ENCODE measurements around the gene CRELD2. TPM values are rescaled to one million over a fixed set of nuclear protein-coding genes. Genes with fewer than 3 reads are reported as not detected.
A peak's percentile ranks its signal among the peaks of the same experiment; 100 is the strongest.

Gene CRELD2
- total RNA-seq, 4 donors from 2014 or later, result 50.3 to 244 (median 154) TPM

GRCh38 chr22:49887702-49888101 is 30.7 kb upstream of the CRELD2 start:
- Histone ChIP-seq H3K27me3 (no peaks in the 10 kb centered on the region), H3K4me1 (peaks cover 7 to 21% of the 10 kb centered on the region in 2 donors), H3K9me3 (no peaks in the 10 kb centered on the region), H3K27ac (no peak overlapping the region), H3K4me3 (replicated peaks in 1 of 3) (no peak overlapping the region), H3K36me3 (peaks cover 4 to 24% of the 10 kb centered on the region in 2 donors)
- WGBS, 2 donors, result 92 to 95% methylated on average over 9 of the region's 9 CpGs
- no peak for DNase-seq
- TF ChIP-seq CTCF (IDR thresholded peaks at IDR 0.05), result no peak
- TF ChIP-seq POLR2A (IDR thresholded peaks at IDR 0.05), result no peak
- intact Hi-C loops (cut with DNase I), result no loop called here

- TF ChIP-seq POLR2A (IDR thresholded peaks at IDR 0.05) (no peak), CTCF (IDR thresholded peaks at IDR 0.05) (no peak)
- WGBS, 2 donors, result 30 to 47% methylated on average over 5 of the region's 5 CpGs
- DNase-seq, result peak; percentile 44 to 48
- no peaks in the 10 kb centered on the region for H3K9me3 ChIP-seq
- H3K36me3 ChIP-seq, result peaks cover 4 to 22% of the 10 kb centered on the region in 2 donors
- peaks cover 7 to 21% of the 10 kb centered on the region in 2 donors for H3K4me1 ChIP-seq
- H3K27me3 ChIP-seq, result no peaks in the 10 kb centered on the region
- intact Hi-C loops (cut with DNase I), result no loop called here
- peak overlapping the region in 2 of 3 donors; percentile 27 to 63 for H3K27ac ChIP-seq
- no peak overlapping the region for H3K4me3 ChIP-seq (replicated peaks in 1 of 3)
Measured at GRCh38 chr22:49889071-49889470, 29.4 kb upstream of the CRELD2 start.

- H3K4me1 ChIP-seq, result peaks cover 7 to 21% of the 10 kb centered on the region in 2 donors
- 89 to 94% methylated on average over 4 of the region's 4 CpGs for WGBS, 2 donors
- no peak overlapping the region for H3K27ac ChIP-seq
- no peaks in the 10 kb centered on the region for H3K27me3 ChIP-seq
- H3K9me3 ChIP-seq, result no peaks in the 10 kb centered on the region
- TF ChIP-seq CTCF (IDR thresholded peaks at IDR 0.05) (no peak), POLR2A (IDR thresholded peaks at IDR 0.05) (no peak)
- intact Hi-C loops (cut with DNase I), result no loop called here
- H3K4me3 ChIP-seq (replicated peaks in 1 of 3), result no peak overlapping the region
- H3K36me3 ChIP-seq, result peaks cover 0 to 4% of the 10 kb centered on the region in 2 donors
- DNase-seq, result no peak
Measured at GRCh38 chr22:49892226-49892899, 26.1 kb upstream of the CRELD2 start.

- WGBS, 2 donors, result 84 to 92% methylated on average over 4 of the region's 4 CpGs
- no peak overlapping the region for H3K27ac ChIP-seq
- no peaks in the 10 kb centered on the region for H3K9me3 ChIP-seq
- intact Hi-C loops (cut with DNase I), result no loop called here
- TF ChIP-seq CTCF (IDR thresholded peaks at IDR 0.05) (no peak), POLR2A (IDR thresholded peaks at IDR 0.05) (no peak)
- DNase-seq, result no peak
- no peaks in the 10 kb centered on the region for H3K36me3 ChIP-seq
- H3K4me3 ChIP-seq (replicated peaks in 1 of 3), result no peak overlapping the region
- H3K27me3 ChIP-seq, result no peaks in the 10 kb centered on the region
- peaks cover 7 to 15% of the 10 kb centered on the region in 2 donors for H3K4me1 ChIP-seq
Measured at GRCh38 chr22:49893025-49893424, 25.4 kb upstream of the CRELD2 start.

GRCh38 chr22:49894322-49895054 is 23.9 kb upstream of the CRELD2 start:
- no peaks in the 10 kb centered on the region for H3K27me3 ChIP-seq
- 89 to 90% methylated on average over 8 of the region's 8 CpGs for WGBS, 2 donors
- no peak overlapping the region for H3K4me3 ChIP-seq (replicated peaks in 1 of 3)
- no peak for DNase-seq
- H3K36me3 ChIP-seq, result no peaks in the 10 kb centered on the region
- no peaks in the 10 kb centered on the region for H3K9me3 ChIP-seq
- peaks cover 0 to 3% of the 10 kb centered on the region in 2 donors for H3K4me1 ChIP-seq
- H3K27ac ChIP-seq, result no peak overlapping the region
- TF ChIP-seq POLR2A (IDR thresholded peaks at IDR 0.05), result no peak
- TF ChIP-seq CTCF (IDR thresholded peaks at IDR 0.05), result no peak
- intact Hi-C loops (cut with DNase I), result no loop called here

Data from thyroid gland (tissue), 4 donors.